ENCODE measurements around the gene ATG101. TPM values are rescaled to one million over a fixed set of nuclear protein-coding genes. Genes with fewer than 3 reads are reported as not detected.
A peak's percentile ranks its signal among the peaks of the same experiment; 100 is the strongest.

Gene ATG101
- total and polyA plus RNA-seq, 2 of the 8 experiments (the other 6 are each of a cell fraction or from before 2014, with no cell fraction given), result 49.8 to 55.9 TPM

GRCh38 chr12:52044292-52044983 lies 25.3 kb upstream of the ATG101 start:
- Histone ChIP-seq H4K20me1 (replicated peaks in 1 of 2; ENCODE audit: control insufficient read depth in 1 of 2, insufficient read depth in 2 of 2, low read length in 2 of 2) (peaks cover 3 to 19% of the 10 kb centered on the region in 2 experiments), H3K18ac (ENCODE audit: extremely low read depth, low read length) (no peak overlapping the region), H3K9me3 (ENCODE audit: insufficient read depth in 2 of 2, low read depth in 1 of 2, low read length in 1 of 2) (no peaks in the 10 kb centered on the region), H3K4ac (replicated peaks; ENCODE audit: insufficient read length, low read depth, low read length) (no peak overlapping the region), H3K27ac (ENCODE audit: low read depth, low read length) (no peak overlapping the region), H3K4me2 (ENCODE audit: insufficient read depth in 1 of 2, low read depth in 2 of 2, low read length in 2 of 2) (no peak overlapping the region), H2BK120ac (replicated peaks; ENCODE audit: low read depth, low read length) (no peak overlapping the region), H2BK5ac (ENCODE audit: low read depth, low read length) (no peak overlapping the region), H2BK12ac (ENCODE audit: low read depth, low read length) (no peak overlapping the region), H3K4me3 (ENCODE audit: extremely low read depth in 1 of 4, insufficient read depth in 2 of 4, low read depth in 3 of 4, low read length in 4 of 4) (no peak overlapping the region), H3K79me2 (ENCODE audit: control insufficient read depth in 1 of 2, insufficient read depth in 2 of 2, low read length in 2 of 2) (peaks cover 0 to 11% of the 10 kb centered on the region in 2 experiments; a peak in 1 of 4 replicates), H3K4me1 (replicated peaks in 1 of 4; ENCODE audit: control insufficient read depth in 3 of 4, insufficient read depth in 4 of 4, low read length in 3 of 4) (peaks cover 0 to 3% (median 0%) of the 10 kb centered on the region in 4 experiments; a peak in 2 of 7 replicates), H3K14ac (ENCODE audit: insufficient read length) (no peak overlapping the region), H3K9ac (replicated peaks in 1 of 4; ENCODE audit: extremely low read depth in 1 of 4, low read depth in 3 of 4, low read length in 3 of 4) (no peak overlapping the region; a peak in 1 of 7 replicates), H3K36me3 (ENCODE audit: control insufficient read depth in 2 of 4, insufficient read depth in 4 of 4, low read length in 3 of 4) (no peaks in the 10 kb centered on the region; a peak in 2 of 8 replicates), H4K91ac (replicated peaks; ENCODE audit: insufficient read length, low read length) (no peak overlapping the region), H3K56ac (replicated peaks; ENCODE audit: insufficient read length, low read depth, low read length) (no peak overlapping the region), H3K23me2 (ENCODE audit: low read depth, low read length) (no peaks in the 10 kb centered on the region), H2AFZ (ENCODE audit: low read length) (no peak overlapping the region), H4K5ac (ENCODE audit: insufficient read length, low read depth, low read length) (no peak overlapping the region), H2BK15ac (ENCODE audit: low read length) (no peak overlapping the region), H2BK20ac (ENCODE audit: low read length) (no peak overlapping the region), H3K27me3 (replicated peaks in 1 of 4; ENCODE audit: control insufficient read depth in 3 of 4, extremely low read depth in 1 of 4, insufficient read depth in 3 of 4, low read length in 3 of 4) (peaks cover 0 to 10% (median 8%) of the 10 kb centered on the region in 4 experiments; a peak in 6 of 7 replicates), H2AK5ac (ENCODE audit: low read depth, low read length) (no peak overlapping the region), H3K23ac (ENCODE audit: insufficient read length) (no peak overlapping the region), H4K8ac (ENCODE audit: extremely low read depth, insufficient read depth, low read length) (0 out of 2 replicates have a peak overlapping the region, but pooled peaks have one; percentile 53), H3K79me1 (ENCODE audit: low read depth, low read length) (peaks cover 4% of the 10 kb centered on the region)
- POLR2A ChIA-PET (ENCODE audit: partially characterized antibody), result interaction anchor here (0.9 to 3.1 kb wide), 6 partner anchors 12 to 22 kb away, joined by 3 to 11 read pairs (median 4); no protein-coding TSS in a partner anchor
- TF ChIP-seq CTBP2 (IDR thresholded peaks at IDR 0.05; ENCODE audit: borderline replicate concordance, insufficient read depth, insufficient read length, low read length), result no peak
- TF ChIP-seq EP300 (IDR thresholded peaks at IDR 0.05; ENCODE audit: borderline replicate concordance in 1 of 2, low read depth in 2 of 2, low read length in 2 of 2), result no peak
- no peak for TF ChIP-seq CTCF (IDR thresholded peaks at IDR 0.05; ENCODE audit: control extremely low read depth in 1 of 3, insufficient read depth in 1 of 3, low read depth in 1 of 3, low read length in 3 of 3)
- TF ChIP-seq RAD21 (IDR thresholded peaks at IDR 0.05 in 1 of 2, conservative IDR thresholded peaks at IDR 0.05 in 1 of 2; ENCODE audit: low read depth in 2 of 2, low read length in 2 of 2), result no peak
- no peak for FAIRE-seq
- CTCF ChIA-PET (ENCODE audit: partially characterized antibody), result interaction anchor here (0.5 to 15.8 kb wide), 12 partner anchors 14 to 333 kb away, joined by 3 to 294 read pairs (median 6); partner anchors contain the start of genes ATG101 and SMIM41
- no peak for DNase-seq (ENCODE audit: low read depth in 1 of 2, low spot score in 2 of 2)
- WGBS, 2 experiments (ENCODE audit: extremely low coverage in 1 of 2, insufficient coverage in 1 of 2, insufficient read length in 1 of 2, insufficient replicate concordance in 2 of 2, low coverage in 1 of 2, low lambda C conversion rate in 2 of 2, missing lambda C conversion rate in 1 of 2), result 87% methylated on average over 16 of the region's 18 CpGs; no CpG with 5 or more reads in 1 of the 2 experiments

All from H1 (cell line).